ENCODE results near the gene CHFR. TPM values are rescaled to one million over a fixed set of nuclear protein-coding genes. Genes with fewer than 3 reads are reported as not detected.

Gene CHFR
- total and polyA plus RNA-seq, 9 of the 15 experiments (the other 6 are each of a cell fraction or from before 2014, with no cell fraction given): 0.61 to 33.9 (median 19.3) TPM

- Histone ChIP-seq H3K4me2 (ENCODE audit: insufficient read depth, low read length) (no peak overlapping the region), H3K36me3 (ENCODE audit: control insufficient read depth, insufficient read depth, low read length) (no peaks in the 10 kb centered on the region), H3K4me3 (no peak overlapping the region), H3K4me1 (replicated peaks in 1 of 2; ENCODE audit: control insufficient read depth in 2 of 2, insufficient read depth in 2 of 2, low read length in 2 of 2) (no peaks in the 10 kb centered on the region), H3K9me3 (replicated peaks; ENCODE audit: control insufficient read depth, insufficient read depth, low read depth, low read length) (peaks cover 19% of the 10 kb centered on the region), H3K79me2 (ENCODE audit: control insufficient read depth, insufficient read depth, low read length) (no peaks in the 10 kb centered on the region), H3K9me1 (ENCODE audit: control insufficient read depth, insufficient read depth, low read length) (no peaks in the 10 kb centered on the region), H3K27ac (ENCODE audit: extremely low read depth, low read depth, low read length) (no peak overlapping the region), H4K20me1 (replicated peaks; ENCODE audit: control insufficient read depth, insufficient read depth, low read length) (no peaks in the 10 kb centered on the region), H2AFZ (ENCODE audit: low read depth, low read length) (no peak overlapping the region), H3K9ac (ENCODE audit: insufficient read depth in 1 of 2, low read depth in 2 of 2, low read length in 2 of 2) (no peak overlapping the region), H3K27me3 (ENCODE audit: control insufficient read depth in 2 of 2, insufficient read depth in 2 of 2, low read length in 2 of 2) (no peaks in the 10 kb centered on the region)
- DNase-seq (ENCODE audit: extremely low read depth in 1 of 4, low spot score in 3 of 4) (no peak), FAIRE-seq (no peak), ATAC-seq (no peak)
- CTCF ChIA-PET (ENCODE audit: low intra/inter-chr PET ratio): no interaction called here
- in situ Hi-C loops (cut with MboI) (no loop called here), intact Hi-C loops (cut with micrococcal nuclease) (no loop called here)
- TF ChIP-seq POU5F1 (IDR thresholded peaks at IDR 0.05; ENCODE audit: borderline replicate concordance, low read depth, low read length, partially characterized antibody): no peak
- no peak for TF ChIP-seq CBX2 (IDR thresholded peaks at IDR 0.05; ENCODE audit: insufficient read depth, low read length, poor library complexity, severe bottlenecking)
- TF ChIP-seq GABPA (tag; conservative IDR thresholded peaks at IDR 0.05; ENCODE audit: low read depth): no peak
- no peak for TF ChIP-seq MEIS2 (IDR thresholded peaks at IDR 0.05; ENCODE audit: partially characterized antibody)
- TF ChIP-seq CBX3 (IDR thresholded peaks at IDR 0.05; ENCODE audit: borderline replicate concordance in 1 of 2, low read length in 2 of 2): peak in 1 of 2 experiments; percentile 36; a peak in 1 of 3 replicates
- POLR2A ChIA-PET: no interaction called here
- 0% methylated on average over 1 of the region's 1 CpG for WGBS (ENCODE audit: insufficient coverage, low coverage, missing lambda C conversion rate)
- no TSS peak for BruUV-seq (replicated peaks)
These were observed 36.0 kb upstream of the CHFR start for GRCh38 chr12:132923356-132923909.

GRCh38 chr12:132922676-132923075 lies 35.3 kb upstream of the CHFR start:
- BruUV-seq (replicated peaks): no TSS peak
- no peaks in the 10 kb centered on the region for H3K79me2 ChIP-seq (ENCODE audit: control insufficient read depth, insufficient read depth, low read length)
- H3K27me3 ChIP-seq (ENCODE audit: control insufficient read depth in 2 of 2, insufficient read depth in 2 of 2, low read length in 2 of 2): no peaks in the 10 kb centered on the region
- H3K9me3 ChIP-seq (replicated peaks; ENCODE audit: control insufficient read depth, insufficient read depth, low read depth, low read length): peaks cover 19% of the 10 kb centered on the region
- ChIA-PET POLR2A (no interaction called here), CTCF (ENCODE audit: low intra/inter-chr PET ratio) (no interaction called here)
- FAIRE-seq: no peak
- no peak overlapping the region for H3K27ac ChIP-seq (ENCODE audit: extremely low read depth, low read depth, low read length)
- no peak overlapping the region for H2AFZ ChIP-seq (ENCODE audit: low read depth, low read length)
- no peak overlapping the region for H3K4me3 ChIP-seq
- no peaks in the 10 kb centered on the region for H3K9me1 ChIP-seq (ENCODE audit: control insufficient read depth, insufficient read depth, low read length)
- ATAC-seq: no peak
- no peaks in the 10 kb centered on the region for H3K36me3 ChIP-seq (ENCODE audit: control insufficient read depth, insufficient read depth, low read length)
- no peaks in the 10 kb centered on the region for H4K20me1 ChIP-seq (replicated peaks; ENCODE audit: control insufficient read depth, insufficient read depth, low read length)
- no peak for DNase-seq (ENCODE audit: extremely low read depth in 1 of 4, low spot score in 3 of 4)
- in situ Hi-C loops (cut with MboI) (no loop called here), intact Hi-C loops (cut with micrococcal nuclease) (no loop called here)
- H3K4me2 ChIP-seq (ENCODE audit: insufficient read depth, low read length): no peak overlapping the region
- no peaks in the 10 kb centered on the region for H3K4me1 ChIP-seq (replicated peaks in 1 of 2; ENCODE audit: control insufficient read depth in 2 of 2, insufficient read depth in 2 of 2, low read length in 2 of 2)
- 2% methylated on average over 4 of the region's 4 CpGs for WGBS (ENCODE audit: insufficient coverage, low coverage, missing lambda C conversion rate)
- H3K9ac ChIP-seq (ENCODE audit: insufficient read depth in 1 of 2, low read depth in 2 of 2, low read length in 2 of 2): no peak overlapping the region
- TF ChIP-seq SNAPC5 (CRISPR knock-in tag; IDR thresholded peaks at IDR 0.05) (no peak), CREB3 (tag; conservative IDR thresholded peaks at IDR 0.05; ENCODE audit: low read depth) (no peak), HMG20B (CRISPR knock-in tag; IDR thresholded peaks at IDR 0.05) (no peak), GTF2A2 (tag; IDR thresholded peaks at IDR 0.05) (no peak), DACH1 (IDR thresholded peaks at IDR 0.05; ENCODE audit: partially characterized antibody) (no peak), ARHGAP35 (IDR thresholded peaks at IDR 0.05; ENCODE audit: partially characterized antibody) (no peak)

Measured in K562 (cell line).